Upper lobe of left lung (tissue), 4 donors: ENCODE measurements around the gene BRINP2.

Source experiments
- CTCF ChIP-seq, 6 experiments: fragments of 450-650 bp in 4 of 6; fragments of 200-600 bp in 2 of 6; sonication (generic) in 2 of 6; IDR thresholded peaks; one replicate each; pipeline ENCODE4 v1.5.1; 2016 to 2019; ENCODE audit warnings: antibody characterized with exemption in 6 of 6
- EP300 ChIP-seq, 4 donors: sonication (generic); formaldehyde crosslinking; IDR thresholded peaks; one replicate each; pipeline ENCODE4 v1.5.1; 2017; ENCODE audit warnings: antibody characterized with exemption in 4 of 4, control low read depth in 2 of 4
- POLR2A ChIP-seq, 4 donors: fragments of 450-650 bp; IDR thresholded peaks; one replicate each; pipeline ENCODE4 v1.5.1; 2016 to 2017; ENCODE audit warnings: antibody characterized with exemption in 4 of 4, mild to moderate bottlenecking in 2 of 4
- POLR2AphosphoS5 ChIP-seq, 2 donors: sonication (generic); formaldehyde crosslinking; IDR thresholded peaks; one replicate each; pipeline ENCODE4 v1.5.1; 2017; ENCODE audit warnings: antibody characterized with exemption in 2 of 2

- no peak for TF ChIP-seq POLR2A (IDR thresholded peaks at IDR 0.05)
- no peak for TF ChIP-seq CTCF (IDR thresholded peaks at IDR 0.05)
- TF ChIP-seq EP300 (IDR thresholded peaks at IDR 0.05), result no peak
- no peak for TF ChIP-seq POLR2AphosphoS5 (IDR thresholded peaks at IDR 0.05)
Observed at GRCh38 chr1:177311111-177311510, 140.4 kb downstream of the BRINP2 start.
